ENCODE results near the gene PDE9A.
"Not testable (repeated sequence)": the region's sequence is repeated elsewhere in the genome, so short reads cannot be mapped to it uniquely, and the experiment has no call there.

GRCh38 chr21:42708916-42709315, 55.5 kb downstream of the PDE9A start:
- not testable (repeated sequence) for TF ChIP-seq POLR2A, CTCF, EP300, POLR2AphosphoS5 (IDR thresholded peaks at IDR 0.05)
